Activated CD4-positive, CD25-positive, alpha-beta regulatory T cell treated with anti-CD3 and anti-CD28 coated beads, Interleukin-2, amount 50 U/mL, for 72 hours (primary cell): ENCODE results near the gene TPD52L1.
"Not testable (repeated sequence)": the region's sequence is repeated elsewhere in the genome, so short reads cannot be mapped to it uniquely, and the experiment has no call there.

Experiments
- DNase-seq: peaks from one replicate; pipeline ENCODE4 v3.0.0; 2021

Gene TPD52L1

DNA sequence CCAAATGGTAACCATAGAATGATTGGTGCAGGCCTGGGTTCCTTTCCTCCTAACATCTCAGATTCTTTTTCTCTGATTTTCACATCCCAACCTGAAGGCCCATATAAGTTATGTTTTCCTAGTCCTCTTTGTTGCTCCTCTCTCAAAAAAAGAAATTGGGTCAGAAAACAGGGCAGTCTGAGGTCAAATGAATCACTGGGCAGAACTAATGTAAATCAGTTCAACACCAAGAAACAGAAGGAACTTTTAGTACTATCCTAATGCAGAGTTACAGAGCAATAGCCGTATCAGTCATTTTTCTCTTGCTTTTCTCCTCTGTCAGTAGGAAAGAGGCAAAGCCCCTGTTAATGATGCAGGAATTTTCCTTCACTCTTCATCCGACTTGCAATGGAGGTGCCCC, 11.0 kb upstream of the TPD52L1 start:
- DNase-seq, result no peak

DNA sequence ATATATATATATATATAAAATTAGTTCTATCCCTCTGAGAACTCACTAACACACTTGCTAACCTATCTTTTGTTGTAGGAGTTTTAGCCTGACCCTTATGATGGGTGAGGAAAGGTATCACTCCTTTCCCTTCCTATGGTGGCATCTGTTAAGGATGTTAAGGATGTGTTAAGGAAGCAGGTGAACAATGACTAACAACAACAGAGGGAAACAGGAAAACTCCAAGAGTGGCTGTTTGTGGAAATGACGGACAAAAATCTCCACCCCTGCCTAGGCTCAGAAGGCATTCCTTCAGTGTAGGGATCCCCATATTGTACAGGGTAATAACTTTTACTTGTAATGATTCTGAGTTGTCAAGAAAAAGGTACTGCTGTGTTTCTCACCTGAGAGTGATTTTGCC, 8.8 kb upstream of the TPD52L1 start:
- no peak for DNase-seq

GRCh38 chr6:125149256-125150144, 4.1 kb upstream of the TPD52L1 start:
- DNase-seq, result no peak

DNA sequence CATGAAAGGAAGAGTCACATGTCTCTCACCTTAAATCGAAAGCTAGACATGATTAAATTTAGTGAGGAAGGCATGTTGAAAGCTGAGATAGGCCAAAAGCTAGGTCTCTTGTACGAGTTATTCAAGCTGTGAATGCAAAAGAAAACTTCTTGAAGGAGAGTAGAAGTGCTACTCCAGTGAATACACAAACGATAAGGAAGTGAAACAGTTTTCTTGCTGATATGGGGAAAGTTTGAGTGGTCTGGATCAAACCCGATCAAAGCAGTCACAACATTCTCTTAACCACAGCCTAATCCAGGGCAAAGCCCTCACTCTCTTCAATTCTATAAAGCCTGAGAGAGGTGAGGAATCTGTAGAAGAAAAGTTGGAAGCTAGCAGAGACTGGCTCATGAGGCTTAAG, 1.9 kb upstream of the TPD52L1 start:
- no peak for DNase-seq

GRCh38 chr6:125154118-125154760, 666 bp downstream of the TPD52L1 start:
- DNase-seq, result no peak

DNA sequence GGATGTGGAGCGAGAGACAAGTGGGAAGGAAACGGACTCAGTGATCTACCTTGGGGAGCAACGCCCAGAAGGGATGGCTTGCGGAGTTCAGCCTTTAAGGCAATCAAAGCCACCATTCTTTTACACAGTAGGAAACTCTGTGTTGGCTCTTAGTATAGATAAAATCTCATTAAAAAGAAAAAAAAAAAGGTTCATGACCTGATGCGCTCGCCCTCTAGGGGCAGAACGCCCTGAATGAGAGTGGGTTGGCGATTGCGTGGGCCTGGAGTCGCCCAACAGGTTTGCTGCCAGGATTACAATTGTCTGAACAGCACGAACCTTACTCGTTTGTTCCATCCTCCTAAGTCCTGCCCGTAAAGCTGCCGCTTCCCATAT, 1.2 kb downstream of the TPD52L1 start:
- DNase-seq, result no peak

- DNase-seq, result no peak
Measured at GRCh38 chr6:125155344-125155743, 1.8 kb downstream of the TPD52L1 start.

DNA sequence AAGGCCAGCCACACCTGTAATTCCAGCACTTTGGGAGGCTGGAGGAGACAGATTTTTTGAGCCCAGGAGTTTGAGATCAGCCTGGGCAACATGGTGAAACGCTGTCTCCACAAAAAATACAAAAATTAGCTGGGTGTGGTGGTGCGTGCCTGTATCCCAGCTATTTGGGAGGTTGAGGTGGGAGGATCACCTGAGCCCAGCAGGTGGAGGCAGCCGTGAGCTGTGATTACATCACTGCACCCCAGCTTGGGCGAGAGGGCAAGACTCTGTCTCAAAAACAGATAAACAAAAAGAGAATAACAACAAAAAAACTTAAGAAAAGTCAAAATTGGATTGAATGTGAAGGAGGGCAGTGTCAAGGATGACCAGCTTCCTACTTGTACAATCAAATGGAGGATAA, 2.9 kb downstream of the TPD52L1 start:
- no peak for DNase-seq

DNA sequence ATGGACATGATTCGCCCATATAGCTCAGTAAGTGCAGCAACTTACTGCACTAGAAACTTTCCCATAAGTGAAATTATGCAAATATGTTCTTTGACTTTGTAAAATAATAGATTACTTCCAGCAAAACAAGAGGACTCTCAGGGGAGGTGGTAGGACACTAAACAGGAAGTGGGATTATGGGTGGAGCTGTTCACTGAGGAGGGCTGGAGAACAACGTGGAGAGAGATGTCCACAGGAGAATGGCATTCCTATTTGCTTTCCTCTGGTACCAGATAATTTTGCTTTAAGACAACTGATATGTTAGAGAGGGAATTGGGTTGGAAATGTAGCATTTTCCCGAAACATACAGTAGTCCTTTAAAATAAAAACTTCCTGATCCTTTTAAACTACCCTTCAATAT, 3.7 kb downstream of the TPD52L1 start:
- no peak for DNase-seq

DNA sequence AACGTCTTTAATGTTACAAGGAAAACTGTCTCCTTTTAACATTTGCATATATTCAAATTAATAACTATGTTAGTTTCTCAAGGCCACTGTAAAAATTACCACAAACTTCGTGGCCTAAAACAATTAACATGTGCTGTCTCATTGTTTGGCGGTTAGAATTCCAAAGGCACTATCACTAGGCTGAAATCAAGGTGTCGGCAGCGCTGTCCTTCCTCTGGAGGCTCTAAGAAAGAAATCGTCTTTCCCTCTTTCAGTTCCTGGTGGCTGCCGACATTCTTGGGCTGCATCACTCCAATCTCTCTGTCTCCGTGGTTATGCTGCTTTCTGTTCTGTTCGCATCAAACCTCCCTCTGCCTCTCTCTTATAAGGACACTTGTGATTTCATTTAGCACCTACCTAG, 4.2 kb downstream of the TPD52L1 start:
- no peak for DNase-seq

- DNase-seq, result not testable (repeated sequence)
Measured at GRCh38 chr6:125163339-125163738, 9.8 kb downstream of the TPD52L1 start.

DNA sequence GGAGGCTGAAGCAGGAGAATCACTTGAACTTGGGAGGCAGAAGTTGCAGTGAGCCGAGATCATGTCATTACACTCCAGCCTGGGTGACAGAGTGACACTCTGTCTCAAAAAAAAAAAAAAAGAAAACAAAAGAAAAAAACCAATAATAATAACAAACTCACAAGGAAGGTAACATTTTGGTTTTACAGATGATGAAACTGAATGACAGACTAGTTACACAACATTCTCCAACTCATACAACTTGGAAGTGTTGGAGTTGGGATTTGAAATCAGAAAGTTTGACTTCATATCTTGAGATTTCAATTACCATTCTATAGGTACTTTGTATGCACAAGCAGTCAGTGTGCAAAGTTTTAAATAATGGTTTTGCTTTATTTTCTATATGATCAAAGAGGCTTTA, 10.2 kb downstream of the TPD52L1 start:
- DNase-seq, result no peak

DNA sequence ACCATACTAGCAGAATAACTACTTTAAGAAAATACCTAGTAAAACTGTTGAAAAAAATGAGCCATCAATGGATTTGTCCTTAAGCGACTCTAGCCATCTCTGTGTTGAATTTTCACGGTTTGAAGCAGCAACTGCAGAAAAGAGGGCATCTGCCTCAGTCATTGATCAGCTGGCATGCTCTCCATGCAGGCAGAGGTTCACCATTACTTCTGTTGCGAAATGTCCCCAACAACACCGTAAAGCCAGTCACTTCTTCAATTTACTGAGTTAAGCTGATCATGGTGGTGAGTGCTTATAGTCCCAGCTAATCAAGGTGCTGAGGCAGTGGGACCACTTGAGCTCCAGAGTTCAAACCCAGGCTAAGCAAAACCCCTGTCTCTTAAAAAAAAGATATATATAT, 11.1 kb downstream of the TPD52L1 start:
- no peak for DNase-seq

DNA sequence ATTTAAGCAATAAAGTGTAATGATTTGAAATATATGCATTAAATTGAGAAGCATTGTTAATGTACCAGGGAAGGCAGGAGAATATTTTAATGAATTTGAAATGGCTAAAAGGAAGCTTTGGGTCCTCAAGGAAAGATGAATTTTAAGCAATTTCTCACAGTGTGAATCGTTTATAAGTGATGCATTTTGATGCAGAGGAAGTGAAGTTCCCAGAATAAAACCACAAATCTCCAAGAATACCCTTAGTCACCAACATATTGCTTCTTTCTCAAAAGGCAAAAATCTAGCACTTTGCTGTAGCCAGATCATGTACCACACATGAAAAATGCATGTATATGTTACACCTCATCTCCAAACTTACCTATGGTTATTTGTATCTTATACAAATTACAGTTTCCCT, 11.7 kb downstream of the TPD52L1 start:
- DNase-seq, result no peak

- DNase-seq, result no peak
Measured at GRCh38 chr6:125165776-125166175, 12.2 kb downstream of the TPD52L1 start.

GRCh38 chr6:125166711-125167110, 13.1 kb downstream of the TPD52L1 start:
- no peak for DNase-seq

DNA sequence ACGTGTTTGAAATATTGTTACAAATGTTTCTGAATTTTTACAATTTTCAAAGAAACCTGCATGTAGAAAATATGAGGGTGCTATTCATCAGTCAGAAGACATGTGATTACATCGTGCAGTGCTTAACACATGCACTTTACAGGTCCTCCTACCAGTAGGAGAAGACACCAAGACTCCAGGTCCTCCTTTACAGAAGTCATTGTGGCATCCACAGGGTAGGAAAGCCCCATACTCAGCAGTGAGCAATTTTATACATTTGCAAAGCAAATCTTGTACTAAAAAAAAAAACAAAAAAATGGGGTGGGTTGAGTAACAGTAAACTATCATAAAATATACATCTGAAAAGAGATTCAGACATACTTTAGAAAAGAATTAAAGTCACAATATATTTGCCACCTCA, 14.0 kb downstream of the TPD52L1 start:
- no peak for DNase-seq

DNA sequence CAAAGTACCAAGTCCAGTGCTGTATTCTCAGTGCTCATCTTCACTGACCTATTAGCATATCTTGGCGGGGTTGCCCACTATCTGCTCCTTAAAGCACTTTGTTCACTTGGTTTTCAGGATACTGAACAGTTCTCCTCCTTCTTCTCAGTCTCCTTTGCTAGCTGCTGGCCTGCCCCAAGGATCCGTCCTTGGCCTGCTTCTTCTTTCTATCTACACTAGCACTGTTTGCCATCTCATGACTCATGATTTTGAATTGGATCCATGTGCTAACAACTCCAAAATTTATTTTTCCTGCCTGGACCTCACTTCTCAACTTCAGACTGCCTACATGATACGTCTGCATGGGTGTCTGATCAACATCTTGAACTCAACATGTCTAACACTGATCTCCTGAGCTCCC, 15.5 kb downstream of the TPD52L1 start:
- DNase-seq, result no peak

GRCh38 chr6:125169522-125169921, 15.9 kb downstream of the TPD52L1 start:
- DNase-seq, result no peak

GRCh38 chr6:125170376-125170775, 16.8 kb downstream of the TPD52L1 start:
- no peak for DNase-seq

DNA sequence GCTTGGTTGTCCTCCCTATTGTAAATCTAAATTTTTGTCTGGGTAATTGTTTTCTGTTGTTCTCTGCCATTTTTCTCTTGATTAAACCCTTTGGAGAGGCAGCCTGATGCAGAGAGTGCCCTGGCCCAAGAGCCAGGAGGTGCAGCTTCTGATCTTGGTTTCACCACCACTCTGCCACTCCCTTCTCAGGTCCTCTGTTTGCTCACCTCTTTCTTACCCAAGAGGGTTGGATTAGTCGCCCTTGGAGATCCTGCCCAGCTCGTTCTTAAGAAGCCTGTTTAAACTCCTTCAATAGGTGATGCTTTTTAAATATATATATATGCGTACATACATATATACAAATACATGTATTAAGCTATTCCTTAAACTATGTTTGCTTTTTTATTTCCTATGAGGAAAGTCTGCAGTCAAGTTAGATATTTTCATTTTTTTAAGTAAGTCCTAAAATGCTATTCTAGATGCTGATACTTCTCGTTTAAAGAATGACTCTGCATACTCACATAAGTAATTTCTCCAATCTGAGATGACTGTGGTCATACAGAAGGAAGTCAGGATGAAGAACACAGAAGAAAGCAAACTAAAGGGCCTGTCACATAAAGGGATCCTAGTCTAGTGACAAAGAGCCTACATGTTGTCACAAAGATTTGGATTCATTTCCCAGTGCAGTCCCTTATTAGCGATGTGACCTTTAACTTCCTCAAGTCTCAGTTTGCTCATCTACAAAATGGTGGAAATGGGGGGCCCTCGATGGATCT, 19.9 kb downstream of the TPD52L1 start:
- DNase-seq, result no peak

GRCh38 chr6:125174626-125175025, 21.1 kb downstream of the TPD52L1 start:
- no peak for DNase-seq

DNA sequence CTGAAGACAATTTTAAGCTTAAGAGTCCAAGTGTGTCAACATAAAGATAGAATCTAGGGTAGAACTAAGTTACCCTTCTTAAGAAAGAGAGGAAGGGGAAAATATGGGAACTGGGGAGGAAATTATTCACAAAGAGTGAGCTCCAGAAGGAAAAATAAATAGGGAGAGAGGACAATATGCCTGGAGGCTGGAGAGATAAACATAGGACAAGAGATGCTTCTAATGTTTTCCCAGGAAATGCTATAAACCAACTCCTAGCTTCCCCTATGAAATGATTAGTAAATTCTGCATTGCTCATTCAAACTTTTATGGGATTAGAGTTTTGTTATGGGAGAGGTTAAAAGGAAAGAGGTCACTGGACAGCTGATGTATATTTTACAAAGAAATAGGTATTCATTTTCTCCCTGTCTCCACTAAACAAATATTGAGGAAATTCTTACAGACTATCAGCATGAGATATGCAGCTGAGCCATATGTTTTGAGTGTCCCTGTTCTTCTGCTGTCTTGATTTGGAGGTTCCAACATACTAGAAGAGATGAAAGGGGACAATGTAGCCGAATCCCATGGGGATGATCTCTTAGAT, 22.0 kb downstream of the TPD52L1 start:
- DNase-seq, result no peak
